ENCODE measurements around the gene AP1M2. TPM values are rescaled to one million over a fixed set of nuclear protein-coding genes. Genes with fewer than 3 reads are reported as not detected.

The AP1M2 gene
- 69.2 TPM for polyA plus RNA-seq
- long read RNA-seq, donor 1, transcript AP1M2-201 (12 exons, 1,749 nt): major isoform, 9 of 13 reads
- long read RNA-seq, donor 1, partial matches to known transcripts: 0 of 13 reads
- long read RNA-seq, donor 1, other reads (novel, unspliced or antisense): 0 of 13 reads
- long read RNA-seq, donor 2, transcript AP1M2-201 (12 exons, 1,749 nt): major isoform, 16 of 351 reads
- long read RNA-seq, donor 2, transcript AP1M2-207 (12 exons, 1,757 nt): minor isoform, 5 of 351 reads
- long read RNA-seq, donor 2, partial matches to known transcripts: 290 of 351 reads
- long read RNA-seq, donor 2, other reads (novel, unspliced or antisense): 39 of 351 reads
- long read RNA-seq, donor 3: 0 reads
- long read RNA-seq, donor 4, transcript AP1M2-201 (12 exons, 1,749 nt): major isoform, 7 of 7 reads
- long read RNA-seq, donor 4, partial matches to known transcripts: 0 of 7 reads
- long read RNA-seq, donor 4, other reads (novel, unspliced or antisense): 0 of 7 reads
- long read RNA-seq, donor 5, transcript AP1M2-201 (12 exons, 1,749 nt): major isoform, 9 of 9 reads
- long read RNA-seq, donor 5, partial matches to known transcripts: 0 of 9 reads
- long read RNA-seq, donor 5, other reads (novel, unspliced or antisense): 0 of 9 reads
- long read RNA-seq, donor 6, transcript AP1M2-201 (12 exons, 1,749 nt): major isoform, 11 of 23 reads
- long read RNA-seq, donor 6, partial matches to known transcripts: 8 of 23 reads
- long read RNA-seq, donor 6, other reads (novel, unspliced or antisense): 0 of 23 reads
- long read RNA-seq, donor 7, transcript AP1M2-201 (12 exons, 1,749 nt): major isoform, 7 of 22 reads
- long read RNA-seq, donor 7, partial matches to known transcripts: 14 of 22 reads
- long read RNA-seq, donor 7, other reads (novel, unspliced or antisense): 0 of 22 reads
- long read RNA-seq, donor 8, transcript AP1M2-201 (12 exons, 1,749 nt): major isoform, 19 of 31 reads
- long read RNA-seq, donor 8, partial matches to known transcripts: 8 of 31 reads
- long read RNA-seq, donor 8, other reads (novel, unspliced or antisense): 0 of 31 reads
- long read RNA-seq, donor 9, transcript AP1M2-201 (12 exons, 1,749 nt): major isoform, 20 of 22 reads
- long read RNA-seq, donor 9, partial matches to known transcripts: 0 of 22 reads
- long read RNA-seq, donor 9, other reads (novel, unspliced or antisense): 0 of 22 reads
- long read RNA-seq, donor 10, transcript AP1M2-201 (12 exons, 1,749 nt): major isoform, 14 of 28 reads
- long read RNA-seq, donor 10, partial matches to known transcripts: 9 of 28 reads
- long read RNA-seq, donor 10, other reads (novel, unspliced or antisense): 0 of 28 reads
- long read RNA-seq, donor 11, transcript AP1M2-201 (12 exons, 1,749 nt): major isoform, 14 of 25 reads
- long read RNA-seq, donor 11, partial matches to known transcripts: 9 of 25 reads
- long read RNA-seq, donor 11, other reads (novel, unspliced or antisense): 0 of 25 reads

GRCh38 chr19:10587022-10587838, at the start of gene AP1M2:
Gene AP1M2, minus strand, starts transcription at chr19:10587312. Its CDS starts 81 bp downstream, at chr19:10587231.
- DNase-seq: peak; percentile 46 to 72
- WGBS (ENCODE audit: insufficient coverage, low lambda C conversion rate): 69% methylated on average over 6 of the region's 35 CpGs

DNA sequence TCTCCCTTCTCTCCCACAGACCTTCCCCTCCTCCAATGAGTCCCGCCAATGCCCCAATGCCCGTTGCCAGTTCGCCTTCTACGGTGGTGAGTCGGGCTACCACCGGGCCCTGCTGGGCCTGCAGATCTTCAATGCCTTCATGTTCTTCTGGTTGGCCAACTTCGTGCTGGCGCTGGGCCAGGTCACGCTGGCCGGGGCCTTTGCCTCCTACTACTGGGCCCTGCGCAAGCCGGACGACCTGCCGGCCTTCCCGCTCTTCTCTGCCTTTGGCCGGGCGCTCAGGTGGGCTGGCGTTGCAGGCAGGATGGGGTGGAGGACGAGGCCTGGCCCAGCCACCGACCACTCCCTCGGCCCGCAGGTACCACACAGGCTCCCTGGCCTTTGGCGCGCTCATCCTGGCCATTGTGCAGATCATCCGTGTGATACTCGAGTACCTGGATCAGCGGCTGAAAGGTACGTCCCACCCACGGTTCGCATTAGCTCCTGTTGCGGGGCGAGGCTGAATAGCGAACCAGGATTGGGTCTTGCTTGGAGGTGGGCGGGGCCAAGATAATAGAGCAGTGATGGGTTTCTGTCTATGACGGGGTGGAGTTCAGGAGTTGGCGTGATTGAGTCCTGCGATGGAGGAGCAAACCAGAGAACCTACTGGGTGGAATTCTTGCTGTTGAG, 49.3 kb upstream of the AP1M2 start:
- H3K36me3 ChIP-seq (ENCODE audit: control insufficient read depth, insufficient read depth, low read length): peaks cover 38% of the 10 kb centered on the region

More at GRCh38 chr19:10587022-10587838, at the start of gene AP1M2:
- H3K36me3 ChIP-seq (ENCODE audit: control insufficient read depth, insufficient read depth, low read length): peaks cover 4% of the 10 kb centered on the region
- H3K9me3 ChIP-seq (ENCODE audit: control insufficient read depth, low read depth, low read length): no peaks in the 10 kb centered on the region
- H3K27ac ChIP-seq (ENCODE audit: low read length): peak within 1 kb of the TSS; percentile 14
- H3K27me3 ChIP-seq (ENCODE audit: control insufficient read depth, insufficient read depth, low read length): peaks cover 11% of the 10 kb centered on the region
- H3K4me1 ChIP-seq (ENCODE audit: control insufficient read depth, insufficient read depth, low read length): no peaks in the 10 kb centered on the region
- peak within 1 kb of the TSS; percentile 60 for H3K4me3 ChIP-seq (ENCODE audit: low read length)

DNA sequence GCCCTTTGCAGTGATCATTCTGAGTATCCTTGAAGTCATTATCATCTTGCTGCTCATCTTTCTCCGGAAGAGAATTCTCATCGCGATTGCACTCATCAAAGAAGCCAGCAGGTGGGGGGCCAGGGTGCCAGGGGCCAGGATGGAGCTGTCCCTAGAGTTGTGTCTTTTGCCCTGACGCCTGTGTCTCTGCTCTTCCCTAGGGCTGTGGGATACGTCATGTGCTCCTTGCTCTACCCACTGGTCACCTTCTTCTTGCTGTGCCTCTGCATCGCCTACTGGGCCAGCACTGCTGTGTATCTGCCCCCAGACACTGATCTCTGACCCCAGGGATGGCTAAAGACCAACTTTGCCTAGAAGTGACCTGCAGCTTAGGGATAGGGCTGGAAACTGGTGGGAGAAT, 47.9 kb upstream of the AP1M2 start:
- Histone ChIP-seq H3K9me3 (ENCODE audit: control insufficient read depth, low read depth, low read length) (no peaks in the 10 kb centered on the region), H3K4me1 (ENCODE audit: control insufficient read depth, insufficient read depth, low read length) (peaks cover under 1% of the 10 kb centered on the region), H3K36me3 (ENCODE audit: control insufficient read depth, insufficient read depth, low read length) (peaks cover 41% of the 10 kb centered on the region), H3K27me3 (ENCODE audit: control insufficient read depth, insufficient read depth, low read length) (no peaks in the 10 kb centered on the region), H3K27ac (ENCODE audit: low read length) (no peak overlapping the region), H3K4me3 (ENCODE audit: low read length) (no peak overlapping the region)
- WGBS (ENCODE audit: insufficient coverage, low lambda C conversion rate): no CpG with 5 or more reads among the region's 6 CpGs
- no peak for DNase-seq

More for the DNA sequence above, 49.3 kb upstream of the AP1M2 start:
- Histone ChIP-seq H3K4me1 (ENCODE audit: control insufficient read depth, insufficient read depth, low read length) (peaks cover 5% of the 10 kb centered on the region), H3K27ac (ENCODE audit: low read length) (no peak overlapping the region), H3K4me3 (ENCODE audit: low read length) (no peak overlapping the region), H3K9me3 (ENCODE audit: control insufficient read depth, low read depth, low read length) (no peaks in the 10 kb centered on the region), H3K27me3 (ENCODE audit: control insufficient read depth, insufficient read depth, low read length) (no peaks in the 10 kb centered on the region)
- WGBS (ENCODE audit: insufficient coverage, low lambda C conversion rate): no CpG with 5 or more reads among the region's 37 CpGs
- DNase-seq: no peak

DNA sequence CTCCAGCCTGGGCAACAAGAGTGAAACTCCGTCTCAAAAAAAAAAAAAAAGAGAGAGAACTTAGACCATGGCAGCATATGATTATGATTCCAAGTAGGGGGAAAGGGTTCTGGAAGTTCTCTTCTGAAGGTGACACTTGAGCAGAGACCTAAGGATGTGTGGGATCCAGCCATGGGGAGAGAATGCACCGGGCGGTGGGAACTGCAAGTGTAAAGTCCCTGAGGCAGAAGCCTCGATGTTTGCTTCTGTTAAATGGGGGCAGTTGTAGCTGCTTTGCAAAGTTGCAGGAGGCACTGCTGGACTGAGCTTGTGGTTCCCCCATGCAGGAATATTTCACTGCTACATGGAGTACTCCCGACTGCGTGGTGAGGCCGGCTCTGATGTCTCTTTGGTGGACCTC, 47.3 kb upstream of the AP1M2 start:
- no peak for DNase-seq
- Histone ChIP-seq H3K4me1 (ENCODE audit: control insufficient read depth, insufficient read depth, low read length) (no peaks in the 10 kb centered on the region), H3K4me3 (ENCODE audit: low read length) (no peak overlapping the region), H3K36me3 (ENCODE audit: control insufficient read depth, insufficient read depth, low read length) (peaks cover 42% of the 10 kb centered on the region), H3K9me3 (ENCODE audit: control insufficient read depth, low read depth, low read length) (no peaks in the 10 kb centered on the region), H3K27ac (ENCODE audit: low read length) (no peak overlapping the region), H3K27me3 (ENCODE audit: control insufficient read depth, insufficient read depth, low read length) (no peaks in the 10 kb centered on the region)
- WGBS (ENCODE audit: insufficient coverage, low lambda C conversion rate): 100% methylated on average over 1 of the region's 7 CpGs

GRCh38 chr19:10631874-10632273, 44.8 kb upstream of the AP1M2 start:
- WGBS (ENCODE audit: insufficient coverage, low lambda C conversion rate): 90% methylated on average over 2 of the region's 14 CpGs
- Histone ChIP-seq H3K4me1 (ENCODE audit: control insufficient read depth, insufficient read depth, low read length) (no peaks in the 10 kb centered on the region), H3K9me3 (ENCODE audit: control insufficient read depth, low read depth, low read length) (no peaks in the 10 kb centered on the region), H3K27me3 (ENCODE audit: control insufficient read depth, insufficient read depth, low read length) (no peaks in the 10 kb centered on the region), H3K36me3 (ENCODE audit: control insufficient read depth, insufficient read depth, low read length) (peaks cover 39% of the 10 kb centered on the region), H3K4me3 (ENCODE audit: low read length) (no peak overlapping the region), H3K27ac (ENCODE audit: low read length) (no peak overlapping the region)
- DNase-seq: no peak

DNA sequence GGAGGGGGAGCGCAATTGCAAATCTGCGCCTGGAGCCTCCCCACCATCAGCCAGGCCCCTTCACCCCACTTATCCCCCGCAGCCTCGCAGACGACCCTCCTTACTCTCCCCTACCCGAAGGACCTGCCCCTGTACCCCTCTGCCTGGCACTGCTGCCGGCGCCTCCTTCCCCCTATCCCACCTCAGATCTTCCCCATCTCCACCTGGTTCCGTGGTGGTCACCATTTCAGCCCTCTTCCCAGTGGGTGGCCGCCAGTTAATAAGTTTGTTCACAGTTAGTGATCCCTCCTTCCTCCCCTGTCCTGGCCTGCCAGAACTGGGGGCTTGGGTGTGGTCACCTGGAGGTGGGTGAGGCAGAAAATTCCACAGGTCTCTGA, 38.6 kb upstream of the AP1M2 start:
- Histone ChIP-seq H3K4me1 (ENCODE audit: control insufficient read depth, insufficient read depth, low read length) (peaks cover 9% of the 10 kb centered on the region), H3K36me3 (ENCODE audit: control insufficient read depth, insufficient read depth, low read length) (peaks cover 10% of the 10 kb centered on the region), H3K9me3 (ENCODE audit: control insufficient read depth, low read depth, low read length) (no peaks in the 10 kb centered on the region), H3K27ac (ENCODE audit: low read length) (peak overlapping the region; percentile 29), H3K4me3 (ENCODE audit: low read length) (peak overlapping the region; percentile 49), H3K27me3 (ENCODE audit: control insufficient read depth, insufficient read depth, low read length) (no peaks in the 10 kb centered on the region)
- DNase-seq: no peak
- WGBS (ENCODE audit: insufficient coverage, low lambda C conversion rate): 20% methylated on average over 1 of the region's 10 CpGs

DNA sequence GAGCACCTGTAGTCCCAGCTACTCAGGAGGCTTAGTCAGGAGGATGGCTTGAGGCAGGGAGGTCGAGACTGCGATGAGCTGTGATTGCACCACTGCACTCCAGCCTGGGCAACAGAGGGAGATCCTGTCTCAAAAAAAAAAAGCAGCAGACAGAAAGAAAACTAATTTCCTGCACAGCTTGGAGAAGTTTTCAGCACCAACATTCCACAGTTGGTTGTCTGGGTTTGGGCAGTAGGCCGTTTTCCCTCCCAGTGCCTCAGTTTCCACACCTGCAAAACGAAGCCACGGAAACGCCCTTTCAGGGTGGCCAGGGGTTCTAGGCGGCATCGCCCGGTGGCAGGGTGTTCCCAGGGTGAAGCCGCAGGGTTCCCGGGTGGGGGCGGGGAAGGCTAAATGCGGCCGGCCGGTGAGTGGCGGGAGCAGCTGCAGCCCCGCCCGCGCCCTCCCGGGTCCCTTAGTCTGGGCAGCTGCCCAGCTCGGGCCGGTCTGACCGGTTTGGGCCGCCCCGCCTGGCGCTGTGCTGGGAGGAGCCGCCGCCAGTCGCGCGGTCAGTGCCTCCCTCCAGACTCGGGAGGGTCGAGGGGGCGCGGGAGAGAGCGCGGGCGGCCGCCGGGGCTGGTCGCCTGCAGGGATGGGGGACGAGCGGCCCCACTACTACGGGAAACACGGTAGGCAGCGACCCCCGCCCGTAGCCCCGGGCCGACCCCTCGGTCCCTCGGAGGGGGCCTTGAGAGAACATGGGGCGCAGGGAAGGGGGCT, 38.1 kb upstream of the AP1M2 start, which contains the start of gene SLC44A2:
SLC44A2 (plus strand) TSS at position 551 of the 759 bp plus-strand sequence; CDS start at position 632, 81 bp downstream.
- Histone ChIP-seq H3K4me1 (ENCODE audit: control insufficient read depth, insufficient read depth, low read length) (peaks cover 9% of the 10 kb centered on the region), H3K27me3 (ENCODE audit: control insufficient read depth, insufficient read depth, low read length) (no peaks in the 10 kb centered on the region), H3K36me3 (ENCODE audit: control insufficient read depth, insufficient read depth, low read length) (peaks cover 10% of the 10 kb centered on the region), H3K9me3 (ENCODE audit: control insufficient read depth, low read depth, low read length) (no peaks in the 10 kb centered on the region), H3K4me3 (ENCODE audit: low read length) (peak within 1 kb of the TSS; percentile 49), H3K27ac (ENCODE audit: low read length) (peak within 1 kb of the TSS; percentile 29)
- peak; percentile 64 to 83 for DNase-seq
- WGBS (ENCODE audit: insufficient coverage, low lambda C conversion rate): no CpG with 5 or more reads among the region's 53 CpGs

GRCh38 chr19:10624585-10624984, 37.5 kb upstream of the AP1M2 start:
- Histone ChIP-seq H3K4me3 (ENCODE audit: low read length) (no peak overlapping the region), H3K27ac (ENCODE audit: low read length) (no peak overlapping the region), H3K9me3 (ENCODE audit: control insufficient read depth, low read depth, low read length) (no peaks in the 10 kb centered on the region), H3K36me3 (ENCODE audit: control insufficient read depth, insufficient read depth, low read length) (peaks cover 7% of the 10 kb centered on the region), H3K27me3 (ENCODE audit: control insufficient read depth, insufficient read depth, low read length) (no peaks in the 10 kb centered on the region), H3K4me1 (ENCODE audit: control insufficient read depth, insufficient read depth, low read length) (peaks cover 9% of the 10 kb centered on the region)
- DNase-seq: no peak
- no CpG with 5 or more reads among the region's 6 CpGs for WGBS (ENCODE audit: insufficient coverage, low lambda C conversion rate)

Data from large intestine (tissue), 12 donors.